Gastroesophageal sphincter (tissue), 4 donors: Measurements from ENCODE around the gene EXOSC9. TPM values are rescaled to one million over a fixed set of nuclear protein-coding genes. Genes with fewer than 3 reads are reported as not detected.
A peak's percentile ranks its signal among the peaks of the same experiment; 100 is the strongest.

ENCODE experiments used
- ATAC-seq: fragments of 150-250 bp; one replicate; pipeline ENCODE4 v1.9.1; 2016; ENCODE audit warnings: mild to moderate bottlenecking, moderate library complexity
- H3K27ac ChIP-seq, 4 donors: fragments of 200-600 bp; sonication (generic) in 3 of 4; 1 replicate in 3 of 4; 2 replicates in 1 of 4; pipeline ENCODE4 v1.5.1; 2016 to 2019
- H3K27me3 ChIP-seq: fragments of 200-600 bp; sonication (generic); one replicate; pipeline ENCODE4 v1.5.1; 2019
- H3K36me3 ChIP-seq, 2 donors: fragments of 200-600 bp; sonication (generic); one replicate each; pipeline ENCODE4 v1.5.1; 2019; ENCODE audit warnings: control low read depth in 1 of 2
- H3K4me1 ChIP-seq, 3 donors: fragments of 200-600 bp; sonication (generic); 1 replicate in 2 of 3; 2 replicates in 1 of 3; pipeline ENCODE4 v1.5.1; 2016 to 2019; ENCODE audit warnings: control low read depth in 2 of 3
- H3K4me3 ChIP-seq, 2 donors: fragments of 200-600 bp; sonication (generic); one replicate each; pipeline ENCODE4 v1.5.1; 2019; ENCODE audit warnings: mild to moderate bottlenecking in 1 of 2, moderate library complexity in 1 of 2
- H3K9me3 ChIP-seq, 3 donors: fragments of 200-600 bp; sonication (generic); one replicate each; pipeline ENCODE4 v1.5.1; 2017 to 2019; ENCODE audit warnings: control low read depth in 2 of 3
- CTCF ChIP-seq, 4 experiments: fragments of 200-600 bp in 2 of 4; fragments of 450-650 bp in 2 of 4; sonication (generic) in 1 of 4; IDR thresholded peaks; one replicate each; pipeline ENCODE4 v1.5.1; 2017 to 2019; ENCODE audit warnings: antibody characterized with exemption in 4 of 4, mild to moderate bottlenecking in 2 of 4, moderate library complexity in 2 of 4
- EP300 ChIP-seq: sonication (generic); formaldehyde crosslinking; IDR thresholded peaks from one replicate; pipeline ENCODE4 v1.6.1; 2017; ENCODE audit warnings: antibody characterized with exemption, mild to moderate bottlenecking
- POLR2A ChIP-seq, 2 donors: fragments of 450-650 bp; IDR thresholded peaks; one replicate each; pipeline ENCODE4 v1.6.1; 2017; ENCODE audit warnings: antibody characterized with exemption in 2 of 2, mild to moderate bottlenecking in 2 of 2, moderate library complexity in 1 of 2
- POLR2AphosphoS5 ChIP-seq: sonication (generic); formaldehyde crosslinking; IDR thresholded peaks from one replicate; pipeline ENCODE4 v1.6.1; 2017; ENCODE audit warnings: antibody characterized with exemption
- WGBS, 2 donors: methylation state at CpG; one replicate each; pipeline ENCODE4 v1.1.5; 2018; ENCODE audit warnings: low coverage in 1 of 2; 5-methylcytosine and 5-hydroxymethylcytosine counted together
- total RNA-seq, 4 donors: library from RNA; depleted of rRNA; stranded (reverse); fragments of >200 nt; gene quantifications; one replicate each; pipeline ENCODE4 v1.1.0, GENCODE V29; 2016

EXOSC9 gene
- total RNA-seq, 4 donors from 2014 or later = 12.2 to 29.7 (median 23.1) TPM

DNA sequence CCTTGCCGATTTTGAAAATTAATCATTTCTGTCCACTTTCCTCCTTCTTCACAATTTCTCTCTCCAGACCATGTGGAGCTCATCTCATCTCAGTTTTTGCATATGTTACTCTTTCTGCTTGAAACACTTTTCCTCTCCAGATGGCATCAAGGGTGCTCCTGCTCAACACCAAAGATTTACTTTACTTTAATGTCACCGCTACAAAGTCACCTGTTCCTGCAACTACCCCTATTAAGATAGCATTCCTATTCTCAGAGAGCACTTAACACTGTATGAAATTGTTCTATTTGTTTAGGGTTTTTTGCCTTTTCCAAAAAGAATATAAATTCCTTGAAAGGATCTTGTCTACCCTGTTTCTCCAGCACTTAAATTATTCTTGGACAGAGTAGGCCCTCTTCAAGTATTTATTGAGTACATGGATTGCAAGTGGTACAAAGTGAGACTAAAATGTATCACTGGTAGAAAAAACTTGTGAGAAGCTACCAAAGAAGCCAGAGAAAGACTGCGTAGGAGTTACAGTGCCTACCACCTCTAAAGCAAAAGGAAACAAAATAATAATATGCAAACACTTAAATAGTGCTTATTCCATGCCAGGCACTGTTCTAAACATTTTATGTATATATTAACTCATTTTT is 1.1 kb upstream of the EXOSC9 start:
- Histone ChIP-seq H3K4me3 (no peak overlapping the region), H3K27me3 (no peaks in the 10 kb centered on the region), H3K4me1 (peaks cover 0 to 34% (median 6%) of the 10 kb centered on the region in 3 donors), H3K36me3 (peaks cover 0 to 26% of the 10 kb centered on the region in 2 donors), H3K27ac (peak overlapping the region; percentile 86 to 97 (median 90)), H3K9me3 (no peaks in the 10 kb centered on the region)
- WGBS, 2 donors = 68% methylated on average over 3 of the region's 3 CpGs
- no peak for ATAC-seq
- no peak for TF ChIP-seq EP300
- no peak for TF ChIP-seq POLR2A (IDR thresholded peaks at IDR 0.05)
- no peak for TF ChIP-seq POLR2AphosphoS5
- TF ChIP-seq CTCF (IDR thresholded peaks at IDR 0.05) = no peak

- H3K4me3 ChIP-seq = peak overlapping the region; percentile 84 to 99
- TF ChIP-seq POLR2AphosphoS5 (no peak), CTCF (IDR thresholded peaks at IDR 0.05) (no peak), EP300 (no peak), POLR2A (IDR thresholded peaks at IDR 0.05) (no peak)
- no peaks in the 10 kb centered on the region for H3K9me3 ChIP-seq
- H3K36me3 ChIP-seq = peaks cover 0 to 32% of the 10 kb centered on the region in 2 donors
- H3K27me3 ChIP-seq = no peaks in the 10 kb centered on the region
- ATAC-seq = peak; percentile 35
- 29 to 47% methylated on average over 8 of the region's 8 CpGs for WGBS, 2 donors
- peaks cover 0 to 34% (median 6%) of the 10 kb centered on the region in 3 donors for H3K4me1 ChIP-seq
- peak overlapping the region; percentile 86 to 97 (median 90) for H3K27ac ChIP-seq
Measured at GRCh38 chr4:121800638-121800960, 524 bp upstream of the EXOSC9 start.

DNA sequence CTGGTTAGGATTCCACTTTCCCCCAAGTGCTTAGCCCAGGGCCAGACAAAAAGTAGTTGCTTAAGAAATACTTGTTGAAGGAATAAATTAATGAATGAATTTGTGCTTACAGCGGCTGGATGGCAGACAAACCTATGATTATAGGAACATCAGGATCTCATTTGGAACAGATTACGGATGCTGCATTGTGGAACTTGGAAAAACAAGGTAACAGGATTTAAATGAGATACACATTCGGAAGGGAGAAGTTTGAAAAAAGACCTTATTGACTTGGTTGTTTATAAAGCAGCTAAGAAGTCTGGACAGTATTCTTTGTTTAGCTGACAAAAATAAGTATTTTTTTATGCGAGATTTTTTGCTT is 572 bp downstream of the EXOSC9 start:
- H3K9me3 ChIP-seq = no peaks in the 10 kb centered on the region
- ATAC-seq = no peak
- H3K4me3 ChIP-seq = peak overlapping the region; percentile 84 to 99
- TF ChIP-seq POLR2AphosphoS5 = no peak
- no peak for TF ChIP-seq EP300
- no peak for TF ChIP-seq POLR2A (IDR thresholded peaks at IDR 0.05)
- TF ChIP-seq CTCF (IDR thresholded peaks at IDR 0.05) = no peak
- no peaks in the 10 kb centered on the region for H3K27me3 ChIP-seq
- 15 to 22% methylated on average over 4 of the region's 4 CpGs for WGBS, 2 donors
- peaks cover 0 to 34% (median 6%) of the 10 kb centered on the region in 3 donors for H3K4me1 ChIP-seq
- H3K36me3 ChIP-seq = peaks cover 0 to 43% of the 10 kb centered on the region in 2 donors
- peak overlapping the region; percentile 86 to 97 (median 90) for H3K27ac ChIP-seq

DNA sequence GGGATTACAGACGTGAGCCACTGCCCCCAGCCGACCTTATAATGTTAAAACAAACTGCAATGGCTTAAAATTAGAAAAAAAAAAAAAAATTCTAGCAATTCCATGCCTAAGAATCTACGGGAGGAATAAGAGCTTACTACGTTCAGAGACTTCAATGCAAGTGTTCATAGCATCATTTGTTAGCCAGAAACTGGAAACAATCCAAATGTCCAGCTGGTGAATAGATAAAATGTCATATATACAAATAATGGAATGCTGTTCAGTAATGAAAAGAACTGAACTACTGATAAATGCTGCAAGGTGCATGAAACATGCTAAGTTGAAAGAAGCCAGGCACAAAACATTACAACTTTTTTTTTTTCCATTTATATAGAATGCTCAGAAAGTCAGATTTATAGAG is 5.3 kb downstream of the EXOSC9 start:
- no peak overlapping the region for H3K4me3 ChIP-seq
- WGBS, 2 donors = 20 to 54% methylated on average over 1 to 4 of the region's 4 CpGs
- H3K36me3 ChIP-seq = peaks cover 7 to 90% of the 10 kb centered on the region in 2 donors
- TF ChIP-seq EP300 (no peak), POLR2A (IDR thresholded peaks at IDR 0.05) (no peak), CTCF (IDR thresholded peaks at IDR 0.05) (no peak), POLR2AphosphoS5 (no peak)
- ATAC-seq = no peak
- H3K9me3 ChIP-seq = no peaks in the 10 kb centered on the region
- H3K27me3 ChIP-seq = no peaks in the 10 kb centered on the region
- H3K4me1 ChIP-seq = peaks cover 0 to 29% (median 6%) of the 10 kb centered on the region in 3 donors
- H3K27ac ChIP-seq = no peak overlapping the region

GRCh38 chr4:121811122-121811521 is 10.0 kb downstream of the EXOSC9 start:
- TF ChIP-seq EP300 = no peak
- TF ChIP-seq POLR2AphosphoS5 = no peak
- no peak for TF ChIP-seq CTCF (IDR thresholded peaks at IDR 0.05)
- TF ChIP-seq POLR2A (IDR thresholded peaks at IDR 0.05) = no peak
- ATAC-seq = no peak
- Histone ChIP-seq H3K36me3 (peaks cover 7 to 100% of the 10 kb centered on the region in 2 donors), H3K4me3 (no peak overlapping the region), H3K9me3 (no peaks in the 10 kb centered on the region), H3K27me3 (no peaks in the 10 kb centered on the region), H3K27ac (no peak overlapping the region), H3K4me1 (no peaks in the 10 kb centered on the region)
